IMR-90 (cell line): ENCODE results near the gene RAC3.

ENCODE experiments used
- CEBPB ChIP-seq: IDR thresholded peaks from 2 replicates; pipeline ENCODE4 v1.6.1; 2012; ENCODE audit warnings: low read depth, low read length, improper control_type of control experiment
- MAFK ChIP-seq: IDR thresholded peaks from 2 replicates; pipeline ENCODE4 v1.6.1; 2012; ENCODE audit warnings: low read depth, low read length, improper control_type of control experiment
- MXI1 ChIP-seq: IDR thresholded peaks from 2 replicates; pipeline ENCODE4 v1.6.1; 2012; ENCODE audit warnings: low read depth, mild to moderate bottlenecking, low read length, moderate library complexity, borderline replicate concordance
- POLR2A ChIP-seq: IDR thresholded peaks from 2 replicates; pipeline ENCODE4 v1.6.1; 2012; ENCODE audit warnings: mild to moderate bottlenecking, low read depth, low read length
- TF ChIP-seq, protein P1 (sequence below): fragments of 150-350 bp; IDR thresholded peaks from 2 replicates; pipeline ENCODE4 v1.6.1; 2017; ENCODE audit warnings: mild to moderate bottlenecking, antibody characterized with exemption, low read length, low read depth
- TF ChIP-seq, protein P2 (sequence below): conservative IDR thresholded peaks from 2 replicates; pipeline ENCODE4 v1.5.1; 2012; ENCODE audit warnings: mild to moderate bottlenecking, low read depth, low read length, improper control_type of control experiment

GRCh38 chr17:82081966-82082365, 50.5 kb downstream of the RAC3 start:
- TF ChIP-seq CEBPB (no peak), MAFK (no peak), MXI1 (no peak), POLR2A (no peak)
- TF ChIP-seq, protein P1, sequence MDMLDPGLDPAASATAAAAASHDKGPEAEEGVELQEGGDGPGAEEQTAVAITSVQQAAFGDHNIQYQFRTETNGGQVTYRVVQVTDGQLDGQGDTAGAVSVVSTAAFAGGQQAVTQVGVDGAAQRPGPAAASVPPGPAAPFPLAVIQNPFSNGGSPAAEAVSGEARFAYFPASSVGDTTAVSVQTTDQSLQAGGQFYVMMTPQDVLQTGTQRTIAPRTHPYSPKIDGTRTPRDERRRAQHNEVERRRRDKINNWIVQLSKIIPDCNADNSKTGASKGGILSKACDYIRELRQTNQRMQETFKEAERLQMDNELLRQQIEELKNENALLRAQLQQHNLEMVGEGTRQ = no peak
- TF ChIP-seq, protein P2, sequence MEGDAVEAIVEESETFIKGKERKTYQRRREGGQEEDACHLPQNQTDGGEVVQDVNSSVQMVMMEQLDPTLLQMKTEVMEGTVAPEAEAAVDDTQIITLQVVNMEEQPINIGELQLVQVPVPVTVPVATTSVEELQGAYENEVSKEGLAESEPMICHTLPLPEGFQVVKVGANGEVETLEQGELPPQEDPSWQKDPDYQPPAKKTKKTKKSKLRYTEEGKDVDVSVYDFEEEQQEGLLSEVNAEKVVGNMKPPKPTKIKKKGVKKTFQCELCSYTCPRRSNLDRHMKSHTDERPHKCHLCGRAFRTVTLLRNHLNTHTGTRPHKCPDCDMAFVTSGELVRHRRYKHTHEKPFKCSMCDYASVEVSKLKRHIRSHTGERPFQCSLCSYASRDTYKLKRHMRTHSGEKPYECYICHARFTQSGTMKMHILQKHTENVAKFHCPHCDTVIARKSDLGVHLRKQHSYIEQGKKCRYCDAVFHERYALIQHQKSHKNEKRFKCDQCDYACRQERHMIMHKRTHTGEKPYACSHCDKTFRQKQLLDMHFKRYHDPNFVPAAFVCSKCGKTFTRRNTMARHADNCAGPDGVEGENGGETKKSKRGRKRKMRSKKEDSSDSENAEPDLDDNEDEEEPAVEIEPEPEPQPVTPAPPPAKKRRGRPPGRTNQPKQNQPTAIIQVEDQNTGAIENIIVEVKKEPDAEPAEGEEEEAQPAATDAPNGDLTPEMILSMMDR = no peak
